T-cell (primary cell): ENCODE results near the gene KAT2A. TPM values are rescaled to one million over a fixed set of nuclear protein-coding genes. Genes with fewer than 3 reads are reported as not detected.

Experiments used
- ATAC-seq, 4 experiments: fragments of 200-7000 bp in 3 of 4; fragments of 150-1000 bp in 1 of 4; cut with Tn5 transposase; replicated peaks in 1 of 4; 1 replicate in 3 of 4; 2 replicates in 1 of 4; pipeline ENCODE4 v1.10.0; 2021; ENCODE audit warnings: moderate library complexity in 3 of 4, mild to moderate bottlenecking in 2 of 4, moderate number of reproducible peaks in 1 of 4
- CTCF ChIA-PET, 2 donors: fragments of 300-600 bp; sonication (Branson Sonifier 250); formaldehyde crosslinking; loops; one replicate each; lab custom pipeline; 2022; ENCODE audit warnings: antibody characterized with exemption in 2 of 2; lab: Charles Lee
- POLR2A ChIA-PET, 2 donors: fragments of 300-600 bp; sonication (Branson Sonifier 250); formaldehyde crosslinking; loops; one replicate each; lab custom pipeline; 2022; ENCODE audit warnings: antibody characterized with exemption in 2 of 2; lab: Charles Lee
- DNase-seq, 35 experiments: peaks; one replicate each; pipeline versions ENCODE4 v3.0.0 to v3.0.0-alpha.2; 2013 to 2023
- H3K27ac ChIP-seq: one replicate; pipeline ENCODE4 v1.5.1; 2013; ENCODE audit warnings: low read length
- H3K27me3 ChIP-seq, 2 experiments: replicated peaks in 1 of 2; 1 replicate in 1 of 2; 2 replicates in 1 of 2; pipeline versions ENCODE4 v1.6.1 to v1.7.0; 2013; ENCODE audit warnings: low read length in 1 of 2, mixed read lengths in 1 of 2; ENCODE audit not compliant: control insufficient read depth in 2 of 2, insufficient read depth in 2 of 2; ENCODE audit errors: extremely low read depth in 1 of 2
- H3K36me3 ChIP-seq, 2 donors: 1 replicate in 1 of 2; 2 replicates in 1 of 2; pipeline versions ENCODE4 v1.6.1 to v1.7.0; 2013; ENCODE audit warnings: low read length in 1 of 2; ENCODE audit not compliant: control insufficient read depth in 2 of 2, insufficient read depth in 1 of 2; ENCODE audit errors: extremely low read depth in 1 of 2
- H3K4me1 ChIP-seq, 2 experiments: 1 replicate in 1 of 2; 2 replicates in 1 of 2; pipeline versions ENCODE4 v1.6.1 to v1.7.0; 2013; ENCODE audit warnings: low read length in 2 of 2, mixed read lengths in 1 of 2; ENCODE audit not compliant: insufficient read depth in 2 of 2, control insufficient read depth in 1 of 2; ENCODE audit errors: extremely low read depth in 1 of 2
- H3K4me3 ChIP-seq, 2 donors: 1 replicate in 1 of 2; 2 replicates in 1 of 2; pipeline versions ENCODE4 v1.5.1 to v1.7.0; 2013; ENCODE audit warnings: mild to moderate bottlenecking in 2 of 2, low read length in 1 of 2, moderate library complexity in 1 of 2; ENCODE audit not compliant: control insufficient read depth in 1 of 2; ENCODE audit errors: extremely low read depth in 1 of 2
- H3K9me3 ChIP-seq: 2 replicates; pipeline ENCODE4 v1.7.0; 2013
- H3K27ac Mint-ChIP-seq, 2 donors: one replicate each; pipeline ENCODE4 v1.8.0; 2020 to 2021; ENCODE audit warnings: mild to moderate bottlenecking in 2 of 2, mixed read lengths in 2 of 2
- H3K27me3 Mint-ChIP-seq, 2 donors: one replicate each; pipeline ENCODE4 v1.8.0; 2021 to 2022; ENCODE audit warnings: mixed read lengths in 2 of 2
- H3K36me3 Mint-ChIP-seq: one replicate; pipeline ENCODE4 v1.8.0; 2021; ENCODE audit warnings: mixed read lengths
- H3K4me1 Mint-ChIP-seq, 3 donors: one replicate each; pipeline ENCODE4 v1.8.0; 2020 to 2022; ENCODE audit warnings: mixed read lengths in 3 of 3, mild to moderate bottlenecking in 1 of 3
- H3K4me3 Mint-ChIP-seq, 3 donors: one replicate each; pipeline ENCODE4 v1.8.0; 2020 to 2022; ENCODE audit warnings: mild to moderate bottlenecking in 3 of 3, mixed read lengths in 3 of 3, moderate library complexity in 3 of 3
- H3K9me3 Mint-ChIP-seq, 3 donors: one replicate each; pipeline ENCODE4 v1.8.0; 2020 to 2022; ENCODE audit warnings: mixed read lengths in 3 of 3
- WGBS: methylation state at CpG from one replicate; pipeline ENCODE4 v1.1.5; 2013; ENCODE audit warnings: missing lambda C conversion rate; ENCODE audit not compliant: insufficient coverage; 5-methylcytosine and 5-hydroxymethylcytosine counted together
- total RNA-seq, 35 experiments: library from RNA in 6 of 35; stranded (reverse) in 6 of 35; fragments of 120-200 nt in 1 of 35; gene quantifications; one replicate each; pipeline versions ENCODE4 v1.2.1 to v1.2.4 and lab custom pipeline; 2013 to 2026

Gene KAT2A
- total RNA-seq, 5 donors from 2014 or later (not counting 1 experiment from before 2014, with no cell fraction given): 41.1 to 75.5 (median 61.1) TPM

GRCh38 chr17:42109086-42109485 lies 12.1 kb downstream of the KAT2A start:
- DNase-seq (no peak), ATAC-seq (no peak)
- Mint-ChIP-seq H3K27ac (peak overlapping the region; percentile 16 to 39), H3K9me3 (no peaks in the 10 kb centered on the region), H3K4me3 (peak overlapping the region in 1 of 3 donors; percentile 88), H3K4me1 (peaks cover 32 to 52% (median 38%) of the 10 kb centered on the region in 3 donors), H3K27me3 (no peaks in the 10 kb centered on the region), H3K36me3 (peaks cover 23% of the 10 kb centered on the region)
- Histone ChIP-seq H3K36me3 (peaks cover under 1 to 36% of the 10 kb centered on the region in 2 donors), H3K9me3 (no peaks in the 10 kb centered on the region), H3K4me1 (peaks cover 16 to 52% of the 10 kb centered on the region in 2 experiments), H3K27me3 (no peaks in the 10 kb centered on the region), H3K27ac (no peak overlapping the region), H3K4me3 (no peak overlapping the region)
- POLR2A ChIA-PET: no interaction called here
- CTCF ChIA-PET: interaction anchor here in 1 of 2 donors (1.1 kb wide), 1 partner anchor 84 kb away, joined by 3 read pairs; no protein-coding TSS in a partner anchor
- 99% methylated on average over 9 of the region's 9 CpGs for WGBS

- ATAC-seq (peak; percentile 79 to 86 (median 83)), DNase-seq (peak; percentile 74 to 96 (median 87))
- Mint-ChIP-seq H3K4me3 (peak overlapping the region; percentile 62 to 69 (median 65)), H3K27me3 (no peaks in the 10 kb centered on the region), H3K27ac (peak overlapping the region in 1 of 2 donors; percentile 66), H3K4me1 (peaks cover 32 to 49% (median 37%) of the 10 kb centered on the region in 3 donors), H3K36me3 (peaks cover 28% of the 10 kb centered on the region), H3K9me3 (no peaks in the 10 kb centered on the region)
- no peaks in the 10 kb centered on the region for H3K9me3 ChIP-seq
- H3K27ac ChIP-seq: no peak overlapping the region
- POLR2A ChIA-PET: interaction anchor here in 1 of 2 donors (0.6 kb wide), 1 partner anchor 96 kb away, joined by 3 read pairs; no protein-coding TSS in a partner anchor
- H3K27me3 ChIP-seq: no peaks in the 10 kb centered on the region
- 53% methylated on average over 47 of the region's 51 CpGs for WGBS
- H3K4me1 ChIP-seq: peaks cover 13 to 44% of the 10 kb centered on the region in 2 experiments
- H3K4me3 ChIP-seq: peak overlapping the region in 1 of 2 donors; percentile 55
- H3K36me3 ChIP-seq: peaks cover 3 to 43% of the 10 kb centered on the region in 2 donors
- CTCF ChIA-PET: interaction anchor here (0.6 to 0.8 kb wide), 3 partner anchors 40 to 1280 kb away, joined by 3 to 4 read pairs (median 3); no protein-coding TSS in a partner anchor
Observed at GRCh38 chr17:42107597-42108576, 13.3 kb downstream of the KAT2A start.

GRCh38 chr17:42107124-42107523 lies 14.0 kb downstream of the KAT2A start:
- Mint-ChIP-seq H3K27ac (peak overlapping the region in 1 of 2 donors; percentile 66), H3K27me3 (no peaks in the 10 kb centered on the region), H3K4me3 (peak overlapping the region; percentile 62 to 69 (median 65)), H3K4me1 (peaks cover 29 to 43% (median 32%) of the 10 kb centered on the region in 3 donors), H3K36me3 (peaks cover 28% of the 10 kb centered on the region), H3K9me3 (no peaks in the 10 kb centered on the region)
- CTCF ChIA-PET: interaction anchor here in 1 of 2 donors (0.6 kb wide), 2 partner anchors 40 to 829 kb away, joined by 3 read pairs; no protein-coding TSS in a partner anchor
- Histone ChIP-seq H3K27ac (no peak overlapping the region), H3K4me3 (no peak overlapping the region), H3K4me1 (peaks cover 10 to 38% of the 10 kb centered on the region in 2 experiments), H3K27me3 (no peaks in the 10 kb centered on the region), H3K9me3 (no peaks in the 10 kb centered on the region), H3K36me3 (peaks cover 3 to 44% of the 10 kb centered on the region in 2 donors)
- POLR2A ChIA-PET: interaction anchor here (0.6 to 0.7 kb wide), 2 partner anchors 8 to 281 kb away, joined by 3 to 6 read pairs; partner anchors contain the start of gene STAT3 (in 1 of the 2)
- ATAC-seq: no peak
- DNase-seq: no peak
- WGBS: 71% methylated on average over 2 of the region's 6 CpGs

- Mint-ChIP-seq H3K36me3 (peaks cover 27% of the 10 kb centered on the region), H3K4me3 (peak overlapping the region in 1 of 3 donors; percentile 4), H3K9me3 (no peaks in the 10 kb centered on the region), H3K27me3 (no peaks in the 10 kb centered on the region), H3K4me1 (peaks cover 19 to 32% (median 21%) of the 10 kb centered on the region in 3 donors), H3K27ac (no peak overlapping the region)
- Histone ChIP-seq H3K4me3 (no peak overlapping the region), H3K36me3 (peaks cover 3 to 44% of the 10 kb centered on the region in 2 donors), H3K9me3 (no peaks in the 10 kb centered on the region), H3K27me3 (no peaks in the 10 kb centered on the region), H3K27ac (no peak overlapping the region), H3K4me1 (peaks cover 3 to 30% of the 10 kb centered on the region in 2 experiments)
- ChIA-PET CTCF (interaction anchor here (0.6 to 1.2 kb wide), 2 partner anchors 32 to 50 kb away, joined by 3 to 4 read pairs; no protein-coding TSS in a partner anchor), POLR2A (interaction anchor here in 1 of 2 donors (0.6 kb wide), 1 partner anchor 10 kb away, joined by 8 read pairs; no protein-coding TSS in a partner anchor)
- DNase-seq (no peak), ATAC-seq (no peak)
- WGBS: 100% methylated on average over 1 of the region's 2 CpGs
Observed at GRCh38 chr17:42106009-42106408, 15.2 kb downstream of the KAT2A start.

- ChIA-PET POLR2A (no interaction called here), CTCF (interaction anchor here in 1 of 2 donors (1.0 kb wide), 1 partner anchor 13 kb away, joined by 9 read pairs; no protein-coding TSS in a partner anchor)
- ATAC-seq: no peak
- Mint-ChIP-seq H3K9me3 (no peaks in the 10 kb centered on the region), H3K4me1 (peaks cover 6 to 19% (median 11%) of the 10 kb centered on the region in 3 donors), H3K27me3 (no peaks in the 10 kb centered on the region), H3K36me3 (peaks cover 17% of the 10 kb centered on the region), H3K27ac (no peak overlapping the region), H3K4me3 (no peak overlapping the region)
- 83% methylated on average over 2 of the region's 3 CpGs for WGBS
- H3K27ac ChIP-seq: no peak overlapping the region
- H3K4me1 ChIP-seq: peaks cover 0 to 20% of the 10 kb centered on the region in 2 experiments
- no peaks in the 10 kb centered on the region for H3K27me3 ChIP-seq
- peaks cover 3 to 37% of the 10 kb centered on the region in 2 donors for H3K36me3 ChIP-seq
- DNase-seq: no peak
- no peak overlapping the region for H3K4me3 ChIP-seq
- no peaks in the 10 kb centered on the region for H3K9me3 ChIP-seq
Observed at GRCh38 chr17:42104264-42104663, 16.9 kb downstream of the KAT2A start.
